GM12878 (cell line): Measurements from ENCODE around the gene ZNRF3. TPM values are rescaled to one million over a fixed set of nuclear protein-coding genes. Genes with fewer than 3 reads are reported as not detected.
A peak's percentile ranks its signal among the peaks of the same experiment; 100 is the strongest.

Experiments used
- ATAC-seq: fragments of 200-7000 bp; cut with Tn5 transposase; 3 replicates; pipeline ENCODE4 v1.9.1; 2020; ENCODE audit warnings: mild to moderate bottlenecking, moderate library complexity
- BruUV-seq: library from RNA; stranded (reverse); fragments of 400-500 nt; replicated peaks from 2 replicates; lab custom pipeline; 2021; lab: Mats Ljungman, UMichigan
- CTCF ChIA-PET: fragments of 300-600 bp; sonication (Branson Sonifier 250); formaldehyde crosslinking; extraction: SDS; loops from one replicate; lab custom pipeline; 2021; ENCODE audit warnings: inconsistent platforms; lab: Yijun Ruan, JAX
- POLR2A ChIA-PET: fragments of 350-600 bp; formaldehyde crosslinking; extraction: SDS; loops from one replicate; lab custom pipeline; 2021; ENCODE audit warnings: inconsistent platforms; lab: Charles Lee
- RAD21 ChIA-PET: fragments of 300-600 bp; sonication (Branson Sonifier 250); formaldehyde crosslinking; loops from one replicate; lab custom pipeline; 2023; ENCODE audit warnings: antibody characterized with exemption; ENCODE audit not compliant: unreplicated experiment; lab: Charles Lee
- SMC1A ChIA-PET: fragments of 300-600 bp; sonication (Branson Sonifier 250); formaldehyde crosslinking; loops from one replicate; lab custom pipeline; 2023; ENCODE audit not compliant: unreplicated experiment, uncharacterized antibody; lab: Charles Lee
- DNase-seq: peaks from one replicate; pipeline ENCODE4 v3.0.0-alpha.2; 2011; ENCODE audit warnings: low read depth, low spot score
- FAIRE-seq: peaks from 3 replicates; lab custom pipeline; 2011; peaks lifted over from hg19 to GRCh38; lab: Jason Lieb, UNC
- H2AFZ ChIP-seq: 2 replicates; pipeline ENCODE4 v1.6.0; 2011; ENCODE audit warnings: low read depth, low read length, control low read depth; ENCODE audit not compliant: control insufficient read depth
- H3K27ac ChIP-seq: 2 replicates; pipeline ENCODE4 v1.5.1; 2011; ENCODE audit warnings: control low read depth; ENCODE audit not compliant: control insufficient read depth, insufficient read depth
- H3K27me3 ChIP-seq, 2 experiments: replicated peaks in 1 of 2; 2 replicates each; pipeline versions ENCODE4 v1.6.0 to v1.6.1; 2011; ENCODE audit warnings: low read length in 1 of 2; ENCODE audit not compliant: control insufficient read depth in 2 of 2, insufficient read depth in 2 of 2
- H3K36me3 ChIP-seq, 2 experiments: 2 replicates each; pipeline ENCODE4 v1.5.1; 2011; ENCODE audit warnings: low read length in 1 of 2; ENCODE audit not compliant: control insufficient read depth in 2 of 2, insufficient read depth in 2 of 2
- H3K4me1 ChIP-seq: 2 replicates; pipeline ENCODE4 v1.6.1; 2011; ENCODE audit warnings: mild to moderate bottlenecking, low read length, moderate library complexity, mixed read lengths; ENCODE audit not compliant: control insufficient read depth, insufficient read depth
- H3K4me2 ChIP-seq: 2 replicates; pipeline ENCODE4 v1.6.0; 2011; ENCODE audit warnings: control low read depth; ENCODE audit not compliant: control insufficient read depth, insufficient read depth
- H3K4me3 ChIP-seq: fragments of 200-600 bp; sonication (generic); 2 replicates; pipeline ENCODE4 v1.5.1; 2016
- H3K79me2 ChIP-seq: 2 replicates; pipeline ENCODE4 v1.6.0; 2011; ENCODE audit warnings: low read length; ENCODE audit not compliant: control insufficient read depth, insufficient read depth
- H3K9ac ChIP-seq: 2 replicates; pipeline ENCODE4 v1.8.0; 2011; ENCODE audit warnings: low read length, control low read depth, mixed read lengths; ENCODE audit not compliant: control insufficient read depth, insufficient read depth
- H3K9me3 ChIP-seq: replicated peaks from 3 replicates; pipeline ENCODE4 v1.5.1; 2011; ENCODE audit warnings: mild to moderate bottlenecking, low read length; ENCODE audit not compliant: control insufficient read depth, insufficient read depth
- H4K20me1 ChIP-seq: 2 replicates; pipeline ENCODE4 v1.6.0; 2011; ENCODE audit not compliant: control insufficient read depth, insufficient read depth
- MLLT1 ChIP-seq: fragments of 450-650 bp; IDR thresholded peaks from 2 replicates; pipeline ENCODE4 v1.6.1; 2016; ENCODE audit warnings: mild to moderate bottlenecking
- RAD51 ChIP-seq: fragments of 450-650 bp; IDR thresholded peaks from 2 replicates; pipeline ENCODE4 v1.6.1; 2016; ENCODE audit warnings: moderate library complexity, mild to moderate bottlenecking, inconsistent platforms
- ZNF687 ChIP-seq: fragments of 450-650 bp; IDR thresholded peaks from 2 replicates; pipeline ENCODE4 v1.6.1; 2017; ENCODE audit warnings: mild to moderate bottlenecking, moderate library complexity
- WGBS: methylation state at CpG from one replicate; pipeline ENCODE4 v1.1.6; 2016; ENCODE audit warnings: low lambda C conversion rate; ENCODE audit not compliant: insufficient replicate concordance, insufficient coverage; ENCODE audit errors: missing lambda C conversion rate; 5-methylcytosine and 5-hydroxymethylcytosine counted together
- in situ Hi-C: fragments of 300-500 bp; cut with MboI; formaldehyde crosslinking; loops from 9 replicates; pipeline ENCODE4 v1.14.3; 2018; ENCODE audit warnings: mixed read lengths
- intact Hi-C: fragments of 100-400 bp; cut with micrococcal nuclease; formaldehyde crosslinking; loops from one replicate; pipeline ENCODE4 v1.14.2; 2022; ENCODE audit not compliant: unreplicated experiment
- polyA plus RNA-seq, 11 experiments: library from polyadenylated mRNA; depleted of rRNA in 4 of 11; unstranded in 6 of 11; stranded (reverse) in 5 of 11; fragments of >200 nt; fragmentation: Nextera tagmentation in 4 of 11; fragmentation: Illumina TruSeq in 1 of 11; extraction: Ambion mirVana in 4 of 11; extraction: Trizol in 1 of 11; gene quantifications; 1 replicate in 1 of 11; 2 replicates in 10 of 11; pipeline versions ENCODE4 v1.2.1 to v1.2.3, GENCODE V29; 2011 to 2016; ENCODE audit warnings: inconsistent platforms in 2 of 11, missing spikeins in 2 of 11, low read depth in 1 of 11
- total RNA-seq, 4 experiments: library from RNA; depleted of rRNA in 3 of 4; stranded (reverse); fragments of >200 nt in 3 of 4; fragmentation: Illumina TruSeq in 1 of 4; extraction: Trizol in 1 of 4; gene quantifications; 2 replicates each; pipeline versions ENCODE4 v1.2.1 to v1.2.3, GENCODE V29; 2013 to 2021

ZNRF3 gene
- total and polyA plus RNA-seq, 10 of the 15 experiments (the other 5 are each of a cell fraction or from before 2014, with no cell fraction given), result 0.05 to 2.4 (median 0.46) TPM

- no peaks in the 10 kb centered on the region for H4K20me1 ChIP-seq
- in situ Hi-C loops, result no loop called here
- no peak overlapping the region for H3K9ac ChIP-seq
- SMC1A ChIA-PET, result interaction anchor here (0.6 to 6.6 kb wide), 26 partner anchors 8 to 224 kb away, joined by 3 to 67 read pairs (median 4); no protein-coding TSS in a partner anchor
- no peak overlapping the region for H3K27ac ChIP-seq
- FAIRE-seq (no peak), DNase-seq (no peak)
- TF ChIP-seq RAD51 (peak; percentile 55; the same call in 1 of the 2 replicates), ZNF687 (peak; percentile 27; the same call in 1 of the 2 replicates), MLLT1 (no peak)
- TF ChIP-seq, all 136 proteins: peak for 2
- intact Hi-C loops, result no loop called here
- Histone ChIP-seq H3K36me3 (no peaks in the 10 kb centered on the region), H3K4me1 (no peaks in the 10 kb centered on the region; the same call in 1 of the 2 replicates), H3K9me3 (no peaks in the 10 kb centered on the region), H3K79me2 (no peaks in the 10 kb centered on the region), H3K4me3 (no peak overlapping the region), H3K27me3 (peaks cover 0 to 6% of the 10 kb centered on the region in 2 experiments; a peak in 1 of 4 replicates), H2AFZ (no peak overlapping the region), H3K4me2 (no peak overlapping the region)
- BruUV-seq, result no TSS peak
- CTCF ChIA-PET, result interaction anchor here (1.1 to 6.8 kb wide), 10 partner anchors 8 to 108 kb away, joined by 3 to 56 read pairs (median 4); no protein-coding TSS in a partner anchor
- RAD21 ChIA-PET, result interaction anchor here (0.7 to 8.9 kb wide), 14 partner anchors 12 to 237 kb away, joined by 3 to 64 read pairs (median 4); partner anchors contain the start of gene ZNRF3
- POLR2A ChIA-PET, result interaction anchor here (0.5 to 3.1 kb wide), 10 partner anchors 10 to 279 kb away, joined by 3 to 13 read pairs (median 4); no protein-coding TSS in a partner anchor
- peak; percentile 84 for ATAC-seq
- 18% methylated on average over 4 of the region's 4 CpGs for WGBS
These were observed 47.1 kb downstream of the ZNRF3 start for GRCh38 chr22:28930357-28931007.
